Neutrophil (primary cell): ENCODE measurements around the gene CERK.

Experiments
- H3K27ac ChIP-seq: fragments of 200-600 bp; sonication (generic); 2 replicates; pipeline ENCODE4 v1.5.1; 2016; ENCODE audit warnings: mild to moderate bottlenecking, moderate library complexity
- H3K27me3 ChIP-seq: fragments of 200-600 bp; sonication (generic); 2 replicates; pipeline ENCODE4 v1.6.0; 2016; ENCODE audit warnings: mild to moderate bottlenecking
- H3K36me3 ChIP-seq: fragments of 200-600 bp; sonication (generic); 2 replicates; pipeline ENCODE4 v1.5.1; 2017
- H3K4me1 ChIP-seq, 2 experiments: fragments of 200-600 bp in 1 of 2; sonication (generic) in 1 of 2; 1 replicate in 1 of 2; 2 replicates in 1 of 2; pipeline versions ENCODE4 v1.5.1 to v1.6.1; 2013 to 2016; ENCODE audit warnings: low read depth in 1 of 2, low read length in 1 of 2, mild to moderate bottlenecking in 1 of 2, moderate library complexity in 1 of 2; ENCODE audit not compliant: control insufficient read depth in 1 of 2, insufficient read depth in 1 of 2
- H3K4me3 ChIP-seq, 2 experiments: fragments of 200-600 bp in 1 of 2; sonication (generic) in 1 of 2; 1 replicate in 1 of 2; 2 replicates in 1 of 2; pipeline ENCODE4 v1.5.1; 2013 to 2016; ENCODE audit warnings: low read depth in 1 of 2, low read length in 1 of 2, mild to moderate bottlenecking in 1 of 2, moderate library complexity in 1 of 2
- H3K9me3 ChIP-seq: fragments of 200-600 bp; sonication (generic); 2 replicates; pipeline ENCODE4 v1.5.1; 2016
- TF ChIP-seq, protein P1 (sequence below): fragments of 200-600 bp; sonication (generic); IDR thresholded peaks from 2 replicates; pipeline ENCODE4 v1.5.1; 2016; ENCODE audit warnings: antibody characterized with exemption

The CERK gene

DNA sequence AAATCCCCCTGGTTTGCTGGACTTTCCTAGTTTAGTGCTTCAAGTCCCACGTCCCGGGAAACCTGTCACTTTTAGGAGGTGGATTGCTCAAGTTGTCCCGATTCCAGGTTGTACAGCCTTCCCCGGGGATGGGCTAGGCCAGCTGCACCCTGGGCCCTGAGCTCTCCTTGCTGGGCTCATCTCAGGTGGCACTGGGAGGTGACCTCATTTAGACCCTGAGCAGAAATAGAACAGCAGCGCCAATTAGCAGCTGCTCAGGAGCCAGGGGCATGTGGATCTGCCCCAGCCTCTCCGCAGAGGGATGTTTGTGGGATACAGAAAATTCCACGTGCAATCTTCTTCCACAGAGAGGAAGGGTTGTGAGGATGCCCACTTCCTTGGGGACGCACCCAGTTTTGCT, 9.6 kb upstream of the CERK start:
- H3K27me3 ChIP-seq, result no peaks in the 10 kb centered on the region
- no peak overlapping the region for H3K4me3 ChIP-seq
- H3K4me1 ChIP-seq, result peaks cover 38 to 41% of the 10 kb centered on the region in 2 experiments
- no peaks in the 10 kb centered on the region for H3K36me3 ChIP-seq
- H3K27ac ChIP-seq, result no peak overlapping the region
- no peaks in the 10 kb centered on the region for H3K9me3 ChIP-seq
- TF ChIP-seq, protein P1, sequence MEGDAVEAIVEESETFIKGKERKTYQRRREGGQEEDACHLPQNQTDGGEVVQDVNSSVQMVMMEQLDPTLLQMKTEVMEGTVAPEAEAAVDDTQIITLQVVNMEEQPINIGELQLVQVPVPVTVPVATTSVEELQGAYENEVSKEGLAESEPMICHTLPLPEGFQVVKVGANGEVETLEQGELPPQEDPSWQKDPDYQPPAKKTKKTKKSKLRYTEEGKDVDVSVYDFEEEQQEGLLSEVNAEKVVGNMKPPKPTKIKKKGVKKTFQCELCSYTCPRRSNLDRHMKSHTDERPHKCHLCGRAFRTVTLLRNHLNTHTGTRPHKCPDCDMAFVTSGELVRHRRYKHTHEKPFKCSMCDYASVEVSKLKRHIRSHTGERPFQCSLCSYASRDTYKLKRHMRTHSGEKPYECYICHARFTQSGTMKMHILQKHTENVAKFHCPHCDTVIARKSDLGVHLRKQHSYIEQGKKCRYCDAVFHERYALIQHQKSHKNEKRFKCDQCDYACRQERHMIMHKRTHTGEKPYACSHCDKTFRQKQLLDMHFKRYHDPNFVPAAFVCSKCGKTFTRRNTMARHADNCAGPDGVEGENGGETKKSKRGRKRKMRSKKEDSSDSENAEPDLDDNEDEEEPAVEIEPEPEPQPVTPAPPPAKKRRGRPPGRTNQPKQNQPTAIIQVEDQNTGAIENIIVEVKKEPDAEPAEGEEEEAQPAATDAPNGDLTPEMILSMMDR, result no peak

DNA sequence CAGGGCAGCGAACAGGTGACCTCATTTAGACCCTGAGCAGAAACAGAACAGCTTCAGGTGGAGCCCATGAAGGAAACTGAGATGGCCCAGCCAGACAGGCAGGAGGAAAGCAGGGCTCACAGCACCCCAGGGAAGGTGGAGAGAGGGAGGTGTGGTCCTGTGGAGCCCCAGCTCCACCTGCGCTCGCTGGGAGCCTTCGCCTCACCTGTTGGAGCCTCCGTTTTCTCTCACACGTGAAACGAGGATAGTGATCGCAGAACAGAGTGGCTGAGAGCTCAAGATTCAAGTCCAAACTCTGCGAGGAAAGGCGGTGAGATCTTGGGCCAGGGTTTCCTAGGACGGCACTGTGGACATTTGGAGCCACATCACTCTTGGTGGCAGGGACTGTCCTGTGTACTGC, 8.6 kb upstream of the CERK start:
- Histone ChIP-seq H3K9me3 (no peaks in the 10 kb centered on the region), H3K36me3 (no peaks in the 10 kb centered on the region), H3K4me3 (no peak overlapping the region), H3K27me3 (no peaks in the 10 kb centered on the region), H3K27ac (no peak overlapping the region), H3K4me1 (peaks cover 35 to 36% of the 10 kb centered on the region in 2 experiments)
- TF ChIP-seq, protein P1, result no peak

DNA sequence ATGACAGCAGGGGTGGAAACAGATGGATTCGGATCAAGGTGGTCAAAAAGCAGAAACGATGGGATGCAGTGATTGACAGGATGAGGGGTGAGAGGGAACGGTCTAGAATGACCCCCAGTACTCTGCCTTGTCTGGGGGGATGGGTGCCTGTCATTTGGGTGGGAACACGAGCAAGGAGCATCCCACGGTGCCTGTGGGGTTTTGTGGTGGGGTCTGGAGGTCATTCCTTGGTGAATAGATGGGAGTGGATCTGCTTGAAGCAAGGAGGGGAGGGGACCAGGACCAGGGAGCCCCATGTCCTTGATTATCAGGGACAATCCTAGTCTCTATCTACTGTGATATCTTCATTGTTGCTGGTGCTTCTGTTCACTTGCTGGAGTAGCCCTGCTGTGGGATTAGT, 8.1 kb upstream of the CERK start:
- no peak overlapping the region for H3K27ac ChIP-seq
- TF ChIP-seq, protein P1, result no peak
- H3K4me1 ChIP-seq, result peaks cover 31% of the 10 kb centered on the region in 2 experiments

DNA sequence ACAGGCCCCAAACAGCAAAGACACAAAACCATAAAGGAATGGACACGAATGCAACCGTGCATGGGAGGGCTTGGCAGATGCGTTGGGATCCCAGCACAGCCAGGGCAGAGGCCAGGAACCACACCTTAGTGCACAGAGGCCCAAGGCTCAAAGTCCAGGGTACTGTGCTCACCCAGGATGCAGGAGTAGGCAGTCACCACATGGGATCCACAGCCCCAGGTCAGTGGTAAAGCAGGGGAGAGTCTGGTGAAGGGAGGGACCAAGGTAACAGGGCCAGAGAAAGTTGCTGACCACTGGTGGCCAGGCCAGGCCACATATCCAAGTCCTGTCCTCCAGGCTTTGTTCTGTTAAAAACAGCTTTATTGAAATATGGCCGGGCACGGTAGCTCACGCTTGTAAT, 6.5 kb upstream of the CERK start:
- no peaks in the 10 kb centered on the region for H3K27me3 ChIP-seq
- H3K9me3 ChIP-seq, result no peaks in the 10 kb centered on the region
- H3K36me3 ChIP-seq, result no peaks in the 10 kb centered on the region
- TF ChIP-seq, protein P1, result no peak
- peaks cover 15% of the 10 kb centered on the region in 2 experiments for H3K4me1 ChIP-seq
- H3K4me3 ChIP-seq, result no peak overlapping the region
- H3K27ac ChIP-seq, result no peak overlapping the region

More for the DNA sequence above, 8.1 kb upstream of the CERK start:
- Histone ChIP-seq H3K4me3 (no peak overlapping the region), H3K9me3 (no peaks in the 10 kb centered on the region), H3K36me3 (no peaks in the 10 kb centered on the region), H3K27me3 (no peaks in the 10 kb centered on the region)

DNA sequence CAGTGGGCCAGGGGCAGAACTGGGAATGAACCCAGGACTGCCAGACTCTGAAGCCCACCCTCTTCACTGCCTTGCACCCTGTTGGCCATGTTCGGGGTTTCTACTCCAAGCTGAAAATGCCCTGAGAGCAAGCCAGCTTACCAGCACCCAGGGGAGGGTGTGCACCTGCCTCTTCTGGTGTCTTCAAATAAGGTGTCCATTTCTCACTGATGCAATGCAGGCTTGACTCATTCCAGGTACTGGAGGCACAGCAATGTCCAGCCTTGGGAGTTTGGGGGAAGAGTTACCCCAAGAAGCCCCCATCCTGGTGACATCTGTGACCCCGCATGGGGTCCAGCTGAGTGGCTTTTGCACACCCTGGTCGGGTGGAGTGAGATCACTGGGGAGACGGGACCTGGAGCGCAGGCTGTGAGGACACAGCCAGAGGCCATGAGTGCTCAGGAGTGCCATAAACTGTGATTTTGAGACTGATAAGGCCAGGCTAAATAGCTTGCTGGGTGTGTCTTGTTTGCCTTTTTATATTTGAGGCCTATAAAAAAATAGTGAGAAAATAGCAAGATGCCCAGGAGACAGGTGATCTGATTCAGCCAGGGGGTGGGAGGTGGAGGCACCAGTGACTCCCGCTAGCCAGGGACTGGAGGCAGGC, 4.6 kb upstream of the CERK start:
- no peak overlapping the region for H3K27ac ChIP-seq
- TF ChIP-seq, protein P1, result no peak
- H3K4me1 ChIP-seq, result peaks cover 10 to 11% of the 10 kb centered on the region in 2 experiments
- no peaks in the 10 kb centered on the region for H3K36me3 ChIP-seq
- H3K27me3 ChIP-seq, result no peaks in the 10 kb centered on the region
- no peak overlapping the region for H3K4me3 ChIP-seq
- no peaks in the 10 kb centered on the region for H3K9me3 ChIP-seq
